GM21737 (cell line): ENCODE results near the gene RFX8.
"Not testable (repeated sequence)": the region's sequence is repeated elsewhere in the genome, so short reads cannot be mapped to it uniquely, and the experiment has no call there.

Source experiments
- ATAC-seq: cut with Tn5 transposase; IDR thresholded peaks from one replicate; pipeline ENCODE4 v1.9.1; 2021; ENCODE audit warnings: mild to moderate bottlenecking, moderate library complexity; ENCODE audit not compliant: unreplicated experiment

RFX8 gene

GRCh38 chr2:101486994-101487393, 12.1 kb upstream of the RFX8 start:
- no peak for ATAC-seq

- no peak for ATAC-seq
Measured at GRCh38 chr2:101486258-101486701, 11.4 kb upstream of the RFX8 start.

GRCh38 chr2:101485856-101486255, 10.9 kb upstream of the RFX8 start:
- no peak for ATAC-seq

- no peak for ATAC-seq
Measured at GRCh38 chr2:101480764-101481163, 5.9 kb upstream of the RFX8 start.

- no peak for ATAC-seq
Measured at GRCh38 chr2:101479810-101480209, 4.9 kb upstream of the RFX8 start.

GRCh38 chr2:101479328-101479727, 4.4 kb upstream of the RFX8 start:
- no peak for ATAC-seq

GRCh38 chr2:101478181-101479001, 3.5 kb upstream of the RFX8 start:
- ATAC-seq, result no peak

- ATAC-seq, result no peak
Measured at GRCh38 chr2:101477556-101477955, 2.6 kb upstream of the RFX8 start.

GRCh38 chr2:101476605-101477208, 1.8 kb upstream of the RFX8 start:
- no peak for ATAC-seq

GRCh38 chr2:101473911-101474701, 806 bp downstream of the RFX8 start:
- ATAC-seq, result no peak

- ATAC-seq, result no peak
Measured at GRCh38 chr2:101473591-101473910, 1.4 kb downstream of the RFX8 start.

- ATAC-seq, result no peak
Measured at GRCh38 chr2:101469863-101470262, 5.0 kb downstream of the RFX8 start.

- ATAC-seq, result no peak
Measured at GRCh38 chr2:101467306-101467705, 7.6 kb downstream of the RFX8 start.

- ATAC-seq, result no peak
Measured at GRCh38 chr2:101466426-101466825, 8.5 kb downstream of the RFX8 start.

- ATAC-seq, result no peak
Measured at GRCh38 chr2:101464841-101465240, 10.1 kb downstream of the RFX8 start.

- no peak for ATAC-seq
Measured at GRCh38 chr2:101463911-101464641, 10.8 kb downstream of the RFX8 start.

GRCh38 chr2:101463421-101463820, 11.5 kb downstream of the RFX8 start:
- ATAC-seq, result no peak

- no peak for ATAC-seq
Measured at GRCh38 chr2:101461381-101461780, 13.5 kb downstream of the RFX8 start.

- not testable (repeated sequence) for ATAC-seq
Measured at GRCh38 chr2:101454408-101454807, 20.5 kb downstream of the RFX8 start.

- no peak for ATAC-seq
Measured at GRCh38 chr2:101450965-101451364, 23.9 kb downstream of the RFX8 start.

- no peak for ATAC-seq
Measured at GRCh38 chr2:101446869-101447268, 28.0 kb downstream of the RFX8 start.
